Osteoblast (primary cell): ENCODE results near the gene ANK3. TPM values are rescaled to one million over a fixed set of nuclear protein-coding genes. Genes with fewer than 3 reads are reported as not detected.

ENCODE experiments used
- DNase-seq: peaks from one replicate; pipeline ENCODE4 v3.0.0; 2011; ENCODE audit warnings: low spot score, mixed read lengths; ENCODE audit not compliant: insufficient read length; ENCODE audit errors: missing footprints
- H2AFZ ChIP-seq: 2 replicates; pipeline ENCODE4 v1.6.0; 2011; ENCODE audit warnings: mild to moderate bottlenecking, low read length
- H3K27ac ChIP-seq: 2 replicates; pipeline ENCODE4 v1.5.1; 2011; ENCODE audit warnings: mild to moderate bottlenecking, low read depth, low read length, moderate library complexity
- H3K27me3 ChIP-seq: 2 replicates; pipeline ENCODE4 v1.6.0; 2012; ENCODE audit warnings: mild to moderate bottlenecking, control low read depth, inconsistent platforms, low read length, moderate library complexity; ENCODE audit not compliant: insufficient read depth
- H3K36me3 ChIP-seq: 2 replicates; pipeline ENCODE4 v1.5.1; 2011; ENCODE audit warnings: mild to moderate bottlenecking, low read length, control low read depth, moderate library complexity; ENCODE audit not compliant: insufficient read depth
- H3K4me1 ChIP-seq: 2 replicates; pipeline ENCODE4 v1.5.1; 2011; ENCODE audit warnings: mild to moderate bottlenecking, low read length, control low read depth, moderate library complexity; ENCODE audit not compliant: insufficient read depth
- H3K4me2 ChIP-seq: 2 replicates; pipeline ENCODE4 v1.6.0; 2011; ENCODE audit warnings: mild to moderate bottlenecking, low read length; ENCODE audit not compliant: insufficient read depth
- H3K4me3 ChIP-seq: fragments of 200-600 bp; sonication (generic); 3 replicates; pipeline ENCODE4 v1.5.1; 2012; ENCODE audit warnings: mild to moderate bottlenecking, low read length, inconsistent platforms; ENCODE audit not compliant: insufficient read depth
- H3K79me2 ChIP-seq: 2 replicates; pipeline ENCODE4 v1.6.0; 2012; ENCODE audit warnings: mild to moderate bottlenecking, low read length, control low read depth, inconsistent platforms; ENCODE audit not compliant: insufficient read depth
- H3K9me3 ChIP-seq: 2 replicates; pipeline ENCODE4 v1.5.1; 2011; ENCODE audit warnings: low read depth, low read length, control low read depth
- H4K20me1 ChIP-seq: 2 replicates; pipeline ENCODE4 v1.6.0; 2012; ENCODE audit warnings: mild to moderate bottlenecking, low read length, control low read depth; ENCODE audit not compliant: insufficient read depth
- total RNA-seq: library from RNA; depleted of rRNA; stranded (reverse); fragments of >200 nt; gene quantifications from 2 replicates; pipeline ENCODE4 v1.2.3, GENCODE V29; 2012
- TF ChIP-seq, protein P1 (sequence below): IDR thresholded peaks from 2 replicates; pipeline ENCODE4 v1.5.1; 2011; ENCODE audit warnings: mild to moderate bottlenecking, low read depth, low read length, moderate library complexity; ENCODE audit errors: extremely low read depth

The ANK3 gene
- total RNA-seq, 1 donor: 44.5 TPM

DNA sequence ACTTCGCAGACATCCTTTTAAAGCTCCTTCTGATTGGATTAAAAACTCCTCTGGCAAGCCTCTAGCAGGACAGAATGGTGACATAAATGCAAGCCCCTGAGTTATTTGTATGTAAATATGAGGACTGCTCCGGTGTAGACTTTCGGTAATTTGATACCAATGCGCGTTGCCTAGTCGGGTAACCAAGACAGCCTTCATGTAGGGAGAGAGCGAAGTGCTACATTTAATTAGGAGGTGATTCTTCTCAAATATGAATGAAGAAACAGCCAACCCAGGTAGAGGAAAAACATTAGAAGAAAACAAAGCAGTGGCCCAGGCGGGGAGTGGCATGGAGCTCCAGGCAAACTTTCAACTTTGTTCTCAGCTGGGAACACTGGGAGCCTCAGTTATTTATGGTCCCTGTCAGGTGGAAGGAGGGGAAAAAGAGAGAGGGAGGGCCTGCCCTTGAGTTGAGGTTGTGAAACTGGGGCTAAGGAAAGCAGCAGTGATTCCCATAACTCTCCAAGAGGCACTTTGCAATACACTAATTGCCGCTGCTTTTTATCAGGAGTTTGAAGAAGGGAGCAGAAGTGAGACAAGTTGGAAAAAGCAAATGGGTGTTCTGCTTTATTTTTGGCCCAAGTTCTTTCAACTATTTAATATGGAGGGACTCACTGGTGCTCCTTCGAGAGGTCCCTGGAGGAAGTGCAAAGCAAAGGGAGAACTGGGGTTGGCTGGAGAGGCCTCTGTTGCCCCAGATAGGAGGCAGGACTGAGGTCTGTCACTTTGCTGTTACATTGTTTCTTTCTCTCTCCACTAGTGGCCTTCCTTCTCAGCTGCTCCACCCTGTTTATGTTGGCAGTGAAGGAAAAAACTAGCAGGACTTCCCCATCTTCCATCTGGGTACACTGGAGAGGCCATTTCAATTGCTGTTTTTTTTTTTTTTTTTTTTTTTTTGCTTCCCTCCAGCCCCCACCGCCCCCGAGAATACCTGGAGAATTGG is 248.7 kb downstream of the ANK3 start:
- H2AFZ ChIP-seq: peak overlapping the region; percentile 12
- no peaks in the 10 kb centered on the region for H4K20me1 ChIP-seq
- no peaks in the 10 kb centered on the region for H3K27me3 ChIP-seq
- no peak for DNase-seq
- no peaks in the 10 kb centered on the region for H3K36me3 ChIP-seq
- peaks cover 19% of the 10 kb centered on the region for H3K4me1 ChIP-seq
- TF ChIP-seq, protein P1, sequence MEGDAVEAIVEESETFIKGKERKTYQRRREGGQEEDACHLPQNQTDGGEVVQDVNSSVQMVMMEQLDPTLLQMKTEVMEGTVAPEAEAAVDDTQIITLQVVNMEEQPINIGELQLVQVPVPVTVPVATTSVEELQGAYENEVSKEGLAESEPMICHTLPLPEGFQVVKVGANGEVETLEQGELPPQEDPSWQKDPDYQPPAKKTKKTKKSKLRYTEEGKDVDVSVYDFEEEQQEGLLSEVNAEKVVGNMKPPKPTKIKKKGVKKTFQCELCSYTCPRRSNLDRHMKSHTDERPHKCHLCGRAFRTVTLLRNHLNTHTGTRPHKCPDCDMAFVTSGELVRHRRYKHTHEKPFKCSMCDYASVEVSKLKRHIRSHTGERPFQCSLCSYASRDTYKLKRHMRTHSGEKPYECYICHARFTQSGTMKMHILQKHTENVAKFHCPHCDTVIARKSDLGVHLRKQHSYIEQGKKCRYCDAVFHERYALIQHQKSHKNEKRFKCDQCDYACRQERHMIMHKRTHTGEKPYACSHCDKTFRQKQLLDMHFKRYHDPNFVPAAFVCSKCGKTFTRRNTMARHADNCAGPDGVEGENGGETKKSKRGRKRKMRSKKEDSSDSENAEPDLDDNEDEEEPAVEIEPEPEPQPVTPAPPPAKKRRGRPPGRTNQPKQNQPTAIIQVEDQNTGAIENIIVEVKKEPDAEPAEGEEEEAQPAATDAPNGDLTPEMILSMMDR: no peak
- no peaks in the 10 kb centered on the region for H3K79me2 ChIP-seq
- H3K4me2 ChIP-seq: peak overlapping the region; percentile 73
- no peaks in the 10 kb centered on the region for H3K9me3 ChIP-seq
- H3K27ac ChIP-seq: no peak overlapping the region
- no peak overlapping the region for H3K4me3 ChIP-seq

DNA sequence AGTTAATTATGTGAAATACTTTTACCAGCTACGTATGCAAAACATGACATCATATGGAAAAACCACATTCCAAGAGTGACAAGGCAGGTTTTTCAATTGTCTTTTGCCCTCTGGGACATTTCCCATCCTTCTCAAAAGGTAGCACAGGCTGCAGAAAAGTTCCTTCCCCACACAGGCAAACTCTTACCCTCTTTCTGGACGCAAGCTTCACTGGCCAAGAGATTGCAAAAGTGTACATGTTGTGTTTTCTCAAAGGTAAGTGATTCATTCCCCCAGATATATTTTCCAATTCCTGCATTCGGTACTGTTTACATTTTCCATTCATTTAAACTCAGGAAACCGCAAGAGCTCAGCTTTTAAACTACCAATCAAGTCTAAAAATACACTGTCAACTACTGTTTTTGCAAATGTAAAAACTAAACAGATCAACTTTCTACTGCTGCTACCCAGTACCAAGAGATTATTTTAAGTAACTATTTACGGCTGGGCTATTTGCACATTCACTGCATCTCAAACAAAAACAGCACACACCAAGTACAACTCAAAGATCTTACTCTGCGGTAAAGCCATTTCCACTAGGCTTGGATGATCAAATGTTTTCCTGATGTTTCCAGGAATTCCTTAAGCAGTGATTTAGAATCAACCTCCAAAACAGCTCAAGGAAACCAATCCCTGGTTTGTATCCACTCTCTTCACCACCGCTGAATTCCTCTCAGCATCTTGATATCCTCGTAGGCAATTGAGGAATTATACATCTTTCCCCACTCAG is 249.7 kb downstream of the ANK3 start:
- H3K79me2 ChIP-seq: no peaks in the 10 kb centered on the region
- H3K27me3 ChIP-seq: no peaks in the 10 kb centered on the region
- peak overlapping the region; percentile 34 for H3K4me3 ChIP-seq
- peak overlapping the region; percentile 37 for H2AFZ ChIP-seq
- H3K27ac ChIP-seq: no peak overlapping the region
- H3K36me3 ChIP-seq: no peaks in the 10 kb centered on the region
- H3K9me3 ChIP-seq: no peaks in the 10 kb centered on the region
- peak; percentile 34 for DNase-seq
- peaks cover 19% of the 10 kb centered on the region for H3K4me1 ChIP-seq
- TF ChIP-seq, protein P1: no peak
- H3K4me2 ChIP-seq: peak overlapping the region; percentile 73
- H4K20me1 ChIP-seq: no peaks in the 10 kb centered on the region

DNA sequence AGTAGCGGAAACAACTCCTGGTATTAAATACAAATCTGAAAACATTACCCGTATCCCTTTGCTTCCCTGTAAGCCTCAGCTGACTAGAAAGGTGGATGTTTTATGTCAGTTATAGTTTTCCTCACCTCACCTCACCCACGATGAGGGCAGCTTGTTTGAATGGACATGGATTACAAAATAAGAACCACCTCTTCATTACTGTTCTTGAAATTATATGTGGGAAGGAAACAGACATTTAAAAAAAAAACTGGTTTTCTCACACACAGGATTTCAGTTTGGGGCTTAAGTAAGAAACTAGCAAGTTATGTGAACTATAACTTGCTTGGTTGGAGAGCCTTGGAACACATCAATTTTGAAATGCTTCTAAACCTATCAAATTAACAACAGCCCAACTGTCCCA is 250.4 kb downstream of the ANK3 start:
- TF ChIP-seq, protein P1: no peak
- no peaks in the 10 kb centered on the region for H4K20me1 ChIP-seq
- no peaks in the 10 kb centered on the region for H3K9me3 ChIP-seq
- H3K79me2 ChIP-seq: no peaks in the 10 kb centered on the region
- H3K36me3 ChIP-seq: no peaks in the 10 kb centered on the region
- H3K4me2 ChIP-seq: no peak overlapping the region
- H3K27me3 ChIP-seq: no peaks in the 10 kb centered on the region
- no peak overlapping the region for H3K4me3 ChIP-seq
- no peak overlapping the region for H3K27ac ChIP-seq
- peaks cover 19% of the 10 kb centered on the region for H3K4me1 ChIP-seq
- DNase-seq: no peak
- no peak overlapping the region for H2AFZ ChIP-seq

DNA sequence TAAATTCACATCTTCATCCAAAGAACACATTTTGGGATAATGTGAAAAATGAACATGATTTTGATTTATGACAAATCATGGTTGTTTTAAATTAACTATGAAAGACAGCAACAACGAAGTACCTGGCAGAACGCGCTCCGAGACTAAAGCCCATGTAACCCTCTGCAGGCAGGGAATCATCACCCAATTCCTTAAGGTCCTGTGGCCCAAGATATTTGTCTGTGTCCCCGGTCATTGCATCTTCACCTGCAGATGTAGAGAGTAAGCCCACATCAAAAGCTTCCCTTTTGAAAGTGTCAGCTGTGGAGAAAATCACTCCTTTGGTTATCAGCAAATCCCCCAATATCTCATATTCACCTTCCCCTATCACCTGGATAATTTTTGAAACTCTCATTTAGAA is 250.8 kb downstream of the ANK3 start:
- no peaks in the 10 kb centered on the region for H3K27me3 ChIP-seq
- no peaks in the 10 kb centered on the region for H3K9me3 ChIP-seq
- DNase-seq: no peak
- no peaks in the 10 kb centered on the region for H3K36me3 ChIP-seq
- no peak overlapping the region for H2AFZ ChIP-seq
- no peak overlapping the region for H3K27ac ChIP-seq
- no peaks in the 10 kb centered on the region for H4K20me1 ChIP-seq
- H3K4me1 ChIP-seq: peaks cover 19% of the 10 kb centered on the region
- TF ChIP-seq, protein P1: no peak
- no peak overlapping the region for H3K4me2 ChIP-seq
- no peaks in the 10 kb centered on the region for H3K79me2 ChIP-seq
- no peak overlapping the region for H3K4me3 ChIP-seq
